ENCODE measurements around the gene CREB3L1.

The CREB3L1 gene

GRCh38 chr11:46364056-46364455 lies 86.6 kb downstream of the CREB3L1 start:
- Histone ChIP-seq H3K9ac (ENCODE audit: low read length) (no peak overlapping the region), H3K4me3 (ENCODE audit: low read depth in 1 of 2, low read length in 2 of 2) (no peak overlapping the region), H3K36me3 (ENCODE audit: insufficient read depth, low read length) (peaks cover 12% of the 10 kb centered on the region), H3K9me3 (ENCODE audit: low read length) (no peaks in the 10 kb centered on the region), H3K27ac (ENCODE audit: low read depth, low read length) (no peak overlapping the region), H3K4me1 (ENCODE audit: insufficient read depth, low read length) (peaks cover 27% of the 10 kb centered on the region), H3K27me3 (ENCODE audit: control insufficient read depth in 1 of 2, insufficient read depth in 2 of 2, low read length in 2 of 2) (no peaks in the 10 kb centered on the region)

GRCh38 chr11:46364791-46365190 lies 87.3 kb downstream of the CREB3L1 start:
- Histone ChIP-seq H3K4me3 (ENCODE audit: low read depth in 1 of 2, low read length in 2 of 2) (no peak overlapping the region), H3K4me1 (ENCODE audit: insufficient read depth, low read length) (peaks cover 27% of the 10 kb centered on the region), H3K9ac (ENCODE audit: low read length) (no peak overlapping the region), H3K36me3 (ENCODE audit: insufficient read depth, low read length) (peaks cover 12% of the 10 kb centered on the region), H3K27me3 (ENCODE audit: control insufficient read depth in 1 of 2, insufficient read depth in 2 of 2, low read length in 2 of 2) (no peaks in the 10 kb centered on the region), H3K9me3 (ENCODE audit: low read length) (no peaks in the 10 kb centered on the region), H3K27ac (ENCODE audit: low read depth, low read length) (no peak overlapping the region)

- Histone ChIP-seq H3K9me3 (ENCODE audit: low read length) (no peaks in the 10 kb centered on the region), H3K36me3 (ENCODE audit: insufficient read depth, low read length) (peaks cover 12% of the 10 kb centered on the region), H3K27ac (ENCODE audit: low read depth, low read length) (no peak overlapping the region), H3K27me3 (ENCODE audit: control insufficient read depth in 1 of 2, insufficient read depth in 2 of 2, low read length in 2 of 2) (no peaks in the 10 kb centered on the region), H3K9ac (ENCODE audit: low read length) (no peak overlapping the region), H3K4me3 (ENCODE audit: low read depth in 1 of 2, low read length in 2 of 2) (no peak overlapping the region), H3K4me1 (ENCODE audit: insufficient read depth, low read length) (peaks cover 19% of the 10 kb centered on the region)
Measured at GRCh38 chr11:46366260-46366659, 88.8 kb downstream of the CREB3L1 start.

- H3K9ac ChIP-seq (ENCODE audit: low read length): no peak overlapping the region
- H3K36me3 ChIP-seq (ENCODE audit: insufficient read depth, low read length): peaks cover 13% of the 10 kb centered on the region
- no peaks in the 10 kb centered on the region for H3K27me3 ChIP-seq (ENCODE audit: control insufficient read depth in 1 of 2, insufficient read depth in 2 of 2, low read length in 2 of 2)
- peaks cover 16% of the 10 kb centered on the region for H3K4me1 ChIP-seq (ENCODE audit: insufficient read depth, low read length)
- no peaks in the 10 kb centered on the region for H3K9me3 ChIP-seq (ENCODE audit: low read length)
- no peak overlapping the region for H3K27ac ChIP-seq (ENCODE audit: low read depth, low read length)
- no peak overlapping the region for H3K4me3 ChIP-seq (ENCODE audit: low read depth in 1 of 2, low read length in 2 of 2)
Measured at GRCh38 chr11:46366661-46367161, 89.2 kb downstream of the CREB3L1 start.

GRCh38 chr11:46367244-46367915 lies 89.9 kb downstream of the CREB3L1 start:
- H3K4me1 ChIP-seq (ENCODE audit: insufficient read depth, low read length): peaks cover 9% of the 10 kb centered on the region
- peaks cover 19% of the 10 kb centered on the region for H3K36me3 ChIP-seq (ENCODE audit: insufficient read depth, low read length)
- no peak overlapping the region for H3K4me3 ChIP-seq (ENCODE audit: low read depth in 1 of 2, low read length in 2 of 2)
- H3K27ac ChIP-seq (ENCODE audit: low read depth, low read length): no peak overlapping the region
- no peaks in the 10 kb centered on the region for H3K27me3 ChIP-seq (ENCODE audit: control insufficient read depth in 1 of 2, insufficient read depth in 2 of 2, low read length in 2 of 2)
- no peaks in the 10 kb centered on the region for H3K9me3 ChIP-seq (ENCODE audit: low read length)
- H3K9ac ChIP-seq (ENCODE audit: low read length): no peak overlapping the region

- peaks cover 21% of the 10 kb centered on the region for H3K36me3 ChIP-seq (ENCODE audit: insufficient read depth, low read length)
- no peaks in the 10 kb centered on the region for H3K9me3 ChIP-seq (ENCODE audit: low read length)
- no peaks in the 10 kb centered on the region for H3K27me3 ChIP-seq (ENCODE audit: control insufficient read depth in 1 of 2, insufficient read depth in 2 of 2, low read length in 2 of 2)
- H3K27ac ChIP-seq (ENCODE audit: low read depth, low read length): no peak overlapping the region
- H3K4me3 ChIP-seq (ENCODE audit: low read depth in 1 of 2, low read length in 2 of 2): no peak overlapping the region
- H3K9ac ChIP-seq (ENCODE audit: low read length): no peak overlapping the region
- H3K4me1 ChIP-seq (ENCODE audit: insufficient read depth, low read length): peaks cover 4% of the 10 kb centered on the region
Measured at GRCh38 chr11:46367916-46368267, 90.4 kb downstream of the CREB3L1 start.

GRCh38 chr11:46369458-46370152 lies 92.1 kb downstream of the CREB3L1 start:
- Histone ChIP-seq H3K4me3 (ENCODE audit: low read depth in 1 of 2, low read length in 2 of 2) (no peak overlapping the region), H3K4me1 (ENCODE audit: insufficient read depth, low read length) (no peaks in the 10 kb centered on the region), H3K9me3 (ENCODE audit: low read length) (no peaks in the 10 kb centered on the region), H3K36me3 (ENCODE audit: insufficient read depth, low read length) (peaks cover 27% of the 10 kb centered on the region), H3K27ac (ENCODE audit: low read depth, low read length) (no peak overlapping the region), H3K9ac (ENCODE audit: low read length) (no peak overlapping the region), H3K27me3 (ENCODE audit: control insufficient read depth in 1 of 2, insufficient read depth in 2 of 2, low read length in 2 of 2) (no peaks in the 10 kb centered on the region)

- no peaks in the 10 kb centered on the region for H3K27me3 ChIP-seq (ENCODE audit: control insufficient read depth in 1 of 2, insufficient read depth in 2 of 2, low read length in 2 of 2)
- H3K4me3 ChIP-seq (ENCODE audit: low read depth in 1 of 2, low read length in 2 of 2): no peak overlapping the region
- H3K4me1 ChIP-seq (ENCODE audit: insufficient read depth, low read length): no peaks in the 10 kb centered on the region
- peaks cover 34% of the 10 kb centered on the region for H3K36me3 ChIP-seq (ENCODE audit: insufficient read depth, low read length)
- H3K27ac ChIP-seq (ENCODE audit: low read depth, low read length): no peak overlapping the region
- no peaks in the 10 kb centered on the region for H3K9me3 ChIP-seq (ENCODE audit: low read length)
- H3K9ac ChIP-seq (ENCODE audit: low read length): no peak overlapping the region
Measured at GRCh38 chr11:46370253-46370652, 92.8 kb downstream of the CREB3L1 start.

Measured in muscle layer of colon (tissue), 2 donors.